GM21423 (cell line): ENCODE data around the gene MARVELD2.
"Not testable (repeated sequence)": the region's sequence is repeated elsewhere in the genome, so short reads cannot be mapped to it uniquely, and the experiment has no call there.

Experiments
- ATAC-seq: cut with Tn5 transposase; IDR thresholded peaks from one replicate; pipeline ENCODE4 v1.9.1; 2021; ENCODE audit warnings: mild to moderate bottlenecking, moderate library complexity; ENCODE audit not compliant: unreplicated experiment

The MARVELD2 gene

DNA sequence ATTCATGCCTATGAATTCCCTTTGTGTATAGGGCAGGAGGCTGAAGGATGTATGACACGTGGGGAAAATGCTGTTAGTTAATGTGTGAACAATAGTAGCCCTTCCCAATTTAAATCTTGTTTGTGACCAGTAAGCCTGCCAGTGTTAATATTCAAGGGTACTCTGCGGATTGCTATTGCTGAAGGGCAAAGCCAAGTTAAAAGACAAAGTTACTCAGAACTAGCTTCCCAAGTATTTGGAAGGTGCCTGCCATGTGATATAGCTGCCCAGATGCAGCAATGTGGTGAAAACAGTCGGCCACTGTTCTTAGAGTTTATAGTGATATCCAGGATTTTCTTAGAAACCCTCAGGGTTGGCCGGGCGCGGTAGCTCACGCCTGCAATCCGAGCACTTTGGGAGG, 34.6 kb downstream of the MARVELD2 start:
- ATAC-seq: no peak

DNA sequence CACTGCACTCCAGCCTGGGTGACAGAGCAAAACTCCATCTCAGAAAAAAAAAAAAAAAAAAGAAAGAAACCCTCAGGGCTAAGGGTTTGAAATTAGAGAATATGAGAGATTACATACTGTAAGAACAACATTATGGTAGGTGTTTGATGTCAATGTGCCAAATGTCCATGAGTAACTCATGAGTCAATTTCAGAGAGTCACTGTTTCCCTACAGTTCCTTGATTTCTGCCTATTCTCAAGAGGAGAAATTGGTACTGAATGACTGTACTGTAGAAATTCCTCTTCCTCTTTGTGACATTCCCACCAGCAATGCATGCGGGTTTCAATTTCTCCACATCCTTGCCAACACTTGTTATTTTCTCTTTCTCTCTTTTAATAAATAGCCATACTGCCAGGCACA, 35.2 kb downstream of the MARVELD2 start:
- ATAC-seq: no peak

DNA sequence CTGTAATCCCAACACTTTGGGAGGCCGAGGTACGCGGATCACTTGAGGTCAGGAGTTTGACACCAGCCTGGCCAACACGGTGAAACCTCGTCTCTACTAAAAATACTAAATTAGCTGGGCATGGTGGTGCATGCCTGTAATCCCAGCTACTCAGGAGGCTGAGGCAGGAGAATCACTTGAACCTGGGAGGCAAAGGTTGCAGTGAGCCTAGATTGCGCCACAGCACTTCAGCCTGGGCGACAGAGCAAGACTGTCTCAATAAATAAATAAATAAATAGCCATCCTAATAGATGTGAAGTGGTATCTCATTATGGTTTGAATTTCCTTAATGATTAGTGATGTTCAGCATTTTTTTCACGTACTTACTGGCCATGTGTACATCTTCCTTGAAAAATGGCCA, 35.6 kb downstream of the MARVELD2 start:
- not testable (repeated sequence) for ATAC-seq

DNA sequence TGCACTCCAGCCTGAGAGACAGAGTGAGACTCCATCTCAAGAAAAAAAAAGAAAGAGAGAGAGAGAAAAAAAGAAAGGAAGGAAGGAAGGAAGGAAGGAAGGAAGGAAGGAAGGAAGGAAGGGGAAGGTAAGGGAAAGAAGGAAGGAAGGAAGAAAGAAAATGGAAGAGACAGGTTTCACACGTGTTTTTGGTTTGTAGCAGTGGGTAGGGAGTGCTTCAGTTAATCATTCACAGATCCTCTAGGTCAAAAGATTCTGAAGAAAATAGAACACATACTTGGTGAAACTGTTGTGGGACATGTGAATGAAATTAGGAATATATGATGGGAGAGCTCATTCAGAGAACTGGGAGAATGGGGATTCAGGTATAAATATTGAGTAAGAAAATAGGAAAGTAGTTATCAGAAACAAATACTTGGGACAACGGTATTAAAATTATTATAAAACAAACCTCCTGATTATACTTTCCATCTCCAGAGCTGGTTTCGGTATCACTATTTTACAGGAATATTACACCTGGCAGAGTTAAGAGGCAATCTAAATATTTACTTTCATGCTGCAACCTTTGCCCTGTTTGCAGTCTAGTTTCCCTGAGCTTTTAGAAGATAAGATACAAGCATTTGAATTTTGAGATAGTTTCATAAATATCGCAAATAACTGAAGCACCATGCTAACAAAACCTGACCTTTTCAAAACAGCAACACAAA, 37.2 kb downstream of the MARVELD2 start:
- ATAC-seq: no peak

DNA sequence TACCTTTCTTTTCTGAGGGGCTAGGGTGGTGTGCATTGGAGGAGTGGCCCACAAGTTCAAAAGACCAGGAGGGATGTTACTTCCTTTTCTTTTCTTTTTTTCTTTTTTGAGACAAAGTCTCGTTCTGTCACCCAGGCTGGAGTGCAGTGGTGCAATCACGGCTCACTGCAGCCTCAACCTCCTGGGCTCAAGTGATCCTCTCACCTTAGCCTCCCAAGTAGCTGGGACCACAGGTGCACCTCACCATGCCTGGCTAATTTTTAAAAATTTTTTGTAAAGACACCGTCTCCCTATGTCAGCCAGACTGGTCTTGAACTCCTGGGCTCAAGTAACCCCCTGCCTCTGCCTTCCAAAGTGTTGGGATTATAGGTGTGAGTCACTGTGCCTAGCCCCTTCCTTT, 38.6 kb downstream of the MARVELD2 start:
- not testable (repeated sequence) for ATAC-seq

DNA sequence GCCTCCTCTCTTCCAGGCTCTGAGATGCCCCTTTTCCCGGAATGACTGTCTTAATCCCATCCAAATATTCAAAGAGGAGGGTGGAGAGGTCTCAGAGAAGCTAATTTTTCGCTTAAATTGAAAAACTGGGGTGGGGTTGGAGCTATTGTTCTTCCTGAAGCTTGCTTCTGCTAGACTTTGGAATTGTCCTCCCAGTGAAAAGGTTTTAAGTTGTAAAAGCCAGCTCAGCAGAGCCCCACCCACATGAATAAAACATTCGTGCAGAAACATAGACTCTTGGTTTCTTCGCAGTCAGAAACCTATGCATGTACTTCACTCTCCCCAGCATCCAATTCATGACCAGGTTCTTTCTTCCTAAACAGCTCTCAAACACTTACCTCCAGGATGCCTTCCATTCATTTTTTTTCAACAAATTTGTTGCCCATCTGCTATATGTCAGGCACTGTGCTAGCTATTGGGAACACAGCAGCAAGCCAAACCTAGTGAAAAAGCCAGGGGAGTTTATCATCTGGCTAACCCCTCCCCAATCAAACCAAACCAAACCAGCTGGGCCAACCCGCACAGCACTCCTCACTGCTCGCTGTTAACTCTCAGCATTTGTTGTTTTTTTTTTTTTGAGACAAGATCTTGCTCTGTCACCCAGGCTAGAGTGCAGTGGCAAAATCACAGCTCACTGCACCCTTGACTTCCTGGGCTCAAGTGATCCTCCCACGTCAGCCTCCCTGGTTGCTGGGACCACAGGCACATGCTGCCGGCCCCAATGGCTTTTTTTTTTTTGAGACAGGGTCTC, 39.7 kb downstream of the MARVELD2 start:
- no peak for ATAC-seq

DNA sequence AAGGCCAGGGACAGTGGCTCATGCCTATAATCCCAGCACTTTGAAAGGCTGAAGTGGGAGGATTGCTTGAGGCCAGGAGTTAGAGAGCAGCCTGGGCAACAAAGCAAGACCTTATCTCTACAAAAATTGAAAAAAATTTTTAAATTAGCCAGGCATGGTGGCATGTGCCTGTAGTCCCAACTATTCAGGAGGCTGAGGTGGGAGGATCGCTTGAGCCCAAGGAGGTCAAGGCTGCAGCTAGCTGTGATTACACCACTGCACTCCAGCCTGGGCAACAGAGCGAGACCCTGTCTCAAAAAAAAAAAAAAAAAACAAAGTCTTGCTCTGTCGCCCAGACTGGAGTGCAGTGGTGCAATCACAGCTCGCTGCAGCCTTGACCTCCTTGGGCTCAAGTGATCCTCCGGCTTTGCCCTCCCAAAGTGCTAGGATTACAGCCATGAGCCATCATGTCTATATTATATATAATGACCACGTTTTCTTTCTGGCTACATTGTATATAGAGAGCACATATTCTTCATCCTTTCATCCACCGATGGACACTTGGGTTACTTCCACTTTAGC, 40.6 kb downstream of the MARVELD2 start:
- ATAC-seq: not testable (repeated sequence)

DNA sequence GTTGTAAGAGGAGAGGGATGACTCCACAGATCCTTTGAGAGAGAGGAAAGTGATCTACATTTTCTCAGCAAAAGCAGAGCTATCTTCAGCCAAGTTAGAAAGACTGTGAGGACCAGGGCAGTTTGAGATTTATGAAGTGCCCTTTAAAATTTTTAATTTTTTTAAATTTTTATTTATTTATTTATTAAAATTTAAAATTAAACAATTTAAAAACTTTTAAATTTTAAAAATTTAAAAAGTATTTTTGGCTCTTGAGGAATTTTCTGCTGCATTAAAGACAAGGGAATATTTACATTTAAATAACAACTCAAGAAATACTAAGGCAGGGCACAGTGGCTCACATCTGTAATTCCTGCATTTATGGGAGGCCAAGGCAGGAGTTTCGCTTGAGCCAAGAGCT, 47.3 kb downstream of the MARVELD2 start:
- ATAC-seq: no peak

DNA sequence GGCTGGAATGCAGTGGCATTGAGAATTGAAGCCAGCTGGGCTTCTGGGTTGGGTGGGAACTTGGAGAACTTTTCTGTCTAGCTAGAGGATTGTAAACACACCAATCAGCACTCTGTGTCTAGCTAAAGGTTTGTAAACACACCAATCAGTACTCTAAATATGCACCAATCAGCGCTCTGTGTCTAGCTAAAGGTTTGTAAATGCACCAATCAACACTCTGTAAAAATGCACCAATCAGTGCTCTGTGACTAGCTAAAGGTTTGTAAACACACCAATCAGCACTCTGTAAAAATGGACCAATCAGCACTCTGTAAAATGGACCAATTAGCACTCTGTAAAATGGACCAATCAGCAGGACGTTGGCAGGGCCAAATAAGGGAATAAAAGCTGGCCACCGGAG, 51.5 kb downstream of the MARVELD2 start:
- not testable (repeated sequence) for ATAC-seq

DNA sequence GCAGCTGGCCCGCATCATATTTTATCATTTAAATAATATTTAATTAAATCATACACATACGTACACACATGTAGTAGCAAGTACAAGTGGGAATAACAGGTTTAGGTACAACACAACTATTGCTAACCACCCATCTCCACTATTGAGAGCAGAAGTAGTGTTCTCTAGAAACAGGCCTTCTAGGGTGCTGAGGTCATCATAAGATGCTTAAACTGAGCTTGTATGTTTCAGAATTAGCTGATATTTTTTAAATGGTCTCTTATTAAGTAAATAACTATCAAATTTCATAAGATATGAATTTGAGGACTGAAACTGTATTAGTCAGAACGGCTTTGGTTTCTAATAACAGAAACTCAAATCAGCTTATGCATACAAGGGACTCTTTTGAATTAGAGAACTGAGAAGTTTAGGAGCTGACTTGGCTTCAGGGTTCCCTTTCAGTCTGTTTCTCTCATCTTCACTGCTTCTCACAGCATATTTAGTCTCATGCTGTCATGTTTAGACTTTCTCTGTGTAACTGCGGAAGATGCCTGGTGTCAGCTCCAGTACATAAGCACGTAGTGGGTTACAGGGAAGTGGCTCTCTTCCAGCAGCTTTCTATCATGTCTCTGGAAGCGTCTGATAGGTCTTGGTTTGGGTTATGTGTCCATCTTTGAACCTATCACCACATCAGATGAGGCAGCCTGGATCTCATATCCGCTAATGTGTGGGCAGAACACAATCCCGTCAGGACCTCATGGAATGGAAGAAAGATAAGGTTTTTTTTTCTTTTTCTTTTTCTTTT, 52.7 kb downstream of the MARVELD2 start:
- ATAC-seq: peak; percentile 90

DNA sequence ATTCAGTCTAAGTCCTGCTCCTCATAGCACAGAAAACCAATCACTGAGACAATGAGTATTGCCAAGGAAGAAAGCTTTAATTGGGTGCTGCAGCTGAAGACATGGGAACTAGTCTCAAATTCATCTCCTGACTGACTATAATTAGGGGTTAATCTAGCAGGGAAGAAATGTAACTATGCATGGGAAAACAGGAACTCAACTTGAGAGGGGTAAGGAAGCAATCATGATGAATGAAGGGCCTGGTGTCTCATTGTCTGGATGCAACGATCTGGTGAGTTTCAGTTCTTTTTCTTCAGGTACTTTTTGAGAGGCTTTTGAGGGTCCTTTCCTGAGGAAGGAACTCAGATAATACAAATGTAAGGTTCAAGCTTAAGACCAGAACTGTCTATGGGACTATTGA, 53.7 kb downstream of the MARVELD2 start:
- no peak for ATAC-seq

DNA sequence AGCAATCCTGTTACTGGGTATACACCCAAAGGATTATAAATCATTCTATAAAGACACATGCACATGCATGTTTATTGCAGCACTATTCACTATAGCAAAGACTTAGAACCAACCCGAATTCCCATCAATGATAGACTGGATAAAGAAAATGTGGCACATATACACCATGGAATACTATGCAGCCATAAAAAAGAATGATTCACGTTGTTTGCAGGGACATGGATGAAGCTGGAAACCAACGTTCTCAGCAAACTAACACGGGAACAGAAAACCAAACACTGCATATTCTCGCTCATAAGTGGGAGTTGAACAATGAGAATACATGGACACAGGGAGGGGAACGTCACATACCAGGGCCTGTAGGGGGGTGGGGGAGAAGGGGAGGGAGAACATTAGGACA, 56.6 kb downstream of the MARVELD2 start:
- not testable (repeated sequence) for ATAC-seq

DNA sequence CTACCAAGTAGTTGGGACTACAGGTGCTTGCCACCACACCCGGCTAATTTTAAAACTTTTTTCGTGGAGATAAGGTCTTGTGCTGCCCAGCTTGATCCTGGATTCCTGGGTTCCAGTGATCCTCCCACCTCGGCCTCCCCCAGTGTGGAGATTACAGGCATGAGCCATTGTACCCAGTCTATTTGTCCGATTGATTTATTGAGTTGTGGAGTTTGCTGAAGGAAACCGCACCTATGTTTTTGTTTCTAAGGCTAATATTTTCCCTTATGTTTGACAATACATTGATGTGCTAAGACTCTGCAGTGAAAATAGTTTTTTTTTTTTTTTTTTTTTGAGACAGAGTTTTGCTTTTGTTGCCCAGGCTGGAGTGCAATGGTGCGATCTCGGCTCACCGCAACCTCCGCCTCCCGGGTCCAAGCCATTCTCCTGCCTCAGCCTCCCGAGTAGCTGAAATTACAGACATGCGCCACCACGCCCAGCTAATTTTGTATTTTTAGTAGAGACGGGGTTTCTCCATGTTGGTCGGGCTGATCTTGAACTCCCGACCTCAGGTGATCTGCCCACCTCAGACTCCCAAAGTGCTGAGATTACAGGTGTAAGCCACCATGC, 57.7 kb downstream of the MARVELD2 start:
- not testable (repeated sequence) for ATAC-seq

DNA sequence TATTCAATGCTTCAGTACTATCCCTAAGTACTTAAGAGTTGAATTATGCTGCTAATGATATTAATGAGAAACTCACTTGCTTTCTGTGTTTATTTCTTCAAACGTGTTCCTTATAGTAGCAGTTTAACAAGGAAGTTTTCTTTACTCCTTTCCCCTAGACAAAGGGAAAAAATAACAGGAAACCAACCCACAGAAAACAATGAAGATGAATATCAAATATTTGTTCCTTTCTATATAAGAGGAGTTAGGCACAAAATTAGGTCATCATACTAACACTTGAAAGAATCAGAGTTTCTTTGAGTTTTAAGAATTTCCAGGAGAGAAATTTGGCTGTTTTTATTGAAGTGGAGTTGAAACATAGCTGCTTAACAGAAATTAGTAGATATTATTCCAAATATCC, 62.3 kb downstream of the MARVELD2 start:
- ATAC-seq: no peak

DNA sequence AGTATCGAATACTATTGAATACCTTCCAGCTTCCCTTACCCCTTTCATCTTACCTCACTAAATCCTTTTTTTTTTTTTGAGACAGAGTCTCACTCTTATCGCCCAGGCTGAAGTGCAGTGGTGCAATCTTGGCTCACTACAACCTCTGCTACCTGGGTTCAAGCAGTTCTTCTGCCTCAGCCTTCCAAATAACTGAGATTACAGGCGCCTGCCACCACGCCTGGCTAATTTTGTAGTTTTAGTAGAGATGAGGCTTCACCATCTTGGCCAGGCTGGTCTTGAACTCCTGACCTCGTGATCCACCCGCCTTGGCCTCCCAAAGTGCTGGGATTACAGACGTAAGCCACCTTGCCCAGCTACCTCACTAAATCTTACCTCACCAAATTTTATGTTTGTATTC, 63.4 kb downstream of the MARVELD2 start:
- not testable (repeated sequence) for ATAC-seq

DNA sequence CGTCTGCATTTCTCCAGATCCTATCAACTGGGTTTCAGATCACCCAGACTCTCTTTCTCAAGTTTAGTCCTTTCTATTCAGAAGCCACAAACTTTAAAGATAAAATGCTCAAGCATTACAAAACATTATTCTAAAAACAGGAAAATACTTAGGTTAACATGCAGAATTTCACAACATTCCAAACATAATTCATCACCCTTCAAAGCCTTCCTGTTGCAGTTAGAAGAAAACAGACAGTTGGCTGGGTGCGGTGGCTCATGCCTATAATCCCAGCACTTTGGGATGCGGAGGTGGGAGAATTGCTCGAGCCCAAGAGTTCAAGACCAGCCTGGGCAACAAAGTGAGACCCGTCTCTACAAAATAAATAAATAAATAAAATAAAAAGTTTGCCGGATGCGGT, 70.0 kb downstream of the MARVELD2 start:
- no peak for ATAC-seq

DNA sequence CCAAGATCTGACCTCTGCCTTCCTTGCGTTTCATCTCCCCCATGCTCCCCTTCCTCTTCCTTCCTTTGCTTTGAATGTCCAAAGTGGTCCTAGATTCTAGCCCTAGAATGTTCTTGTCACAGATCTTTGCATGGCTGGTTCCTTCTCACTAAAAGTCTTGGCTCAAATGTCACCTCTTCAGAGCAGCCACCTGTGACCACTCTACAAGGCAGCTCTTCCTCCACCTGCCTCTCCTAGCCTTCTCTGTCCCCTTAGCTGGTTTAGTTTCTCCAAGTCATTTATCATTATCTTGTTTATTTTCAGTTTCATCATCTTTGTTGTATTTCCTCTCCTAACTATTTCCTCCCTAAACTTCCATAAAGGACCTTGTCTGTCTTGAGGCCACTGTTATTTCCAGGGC, 70.6 kb downstream of the MARVELD2 start:
- no peak for ATAC-seq

DNA sequence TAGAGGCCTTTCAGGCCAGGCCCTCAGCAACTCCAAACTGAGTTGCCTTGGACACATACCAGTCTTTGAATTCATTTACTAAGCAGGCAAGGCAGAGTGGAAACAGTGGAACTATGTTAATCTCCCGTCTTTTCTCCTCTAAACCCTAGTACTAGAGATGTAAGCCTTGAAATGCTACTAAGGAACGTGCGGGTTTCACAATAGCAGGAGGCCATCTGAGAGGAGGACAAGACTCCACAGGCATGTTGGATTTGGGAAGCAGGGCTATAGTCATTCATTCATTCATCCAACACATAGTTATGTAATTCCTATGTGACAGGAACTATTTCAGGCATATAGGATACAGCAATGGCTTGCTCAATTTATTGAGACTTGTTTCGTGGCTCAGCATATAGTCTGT, 74.3 kb downstream of the MARVELD2 start:
- ATAC-seq: no peak

DNA sequence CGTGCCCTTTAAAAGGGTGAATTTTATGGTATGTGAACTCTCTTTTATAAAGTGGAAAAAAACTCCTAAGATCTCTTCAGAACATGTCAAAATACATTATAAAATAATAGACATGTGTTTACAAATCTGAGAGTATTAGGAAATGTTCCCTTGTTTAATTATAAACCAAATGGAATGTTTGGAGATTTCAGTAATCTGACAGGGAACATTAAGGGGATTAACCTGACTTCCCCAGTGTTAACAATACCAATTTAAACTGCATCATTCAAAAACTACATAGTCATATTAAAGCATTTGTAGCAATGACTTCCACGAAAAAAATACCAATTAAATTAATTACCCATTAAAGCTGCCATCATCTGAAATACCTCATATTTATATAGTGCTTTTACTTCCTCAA, 76.1 kb downstream of the MARVELD2 start:
- no peak for ATAC-seq

DNA sequence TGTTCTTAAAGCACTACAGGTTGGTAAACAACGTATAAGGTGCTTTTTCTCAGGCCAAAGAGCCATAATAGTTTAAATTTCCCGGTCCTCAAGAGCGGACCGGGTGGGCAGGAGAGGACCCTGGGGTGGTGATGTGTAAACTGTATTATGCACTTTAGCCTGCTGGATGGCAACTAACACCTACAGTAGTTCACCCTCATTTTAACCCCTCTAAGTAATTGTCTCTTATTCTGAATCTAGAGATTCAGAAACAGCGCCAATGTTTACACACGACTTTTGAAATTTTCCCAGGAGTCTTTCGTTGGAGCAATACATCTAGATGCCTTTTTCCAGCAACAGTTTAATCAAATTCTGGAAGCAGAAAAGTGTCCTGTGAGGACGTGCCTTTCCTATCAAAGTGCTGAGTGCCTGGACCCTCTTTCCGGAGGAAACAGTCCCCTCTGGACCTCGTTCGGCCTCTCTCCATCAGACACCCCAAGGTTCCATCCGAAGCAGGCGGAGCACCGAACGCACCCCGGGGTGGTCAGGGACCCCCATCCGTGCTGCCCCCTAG, 77.0 kb downstream of the MARVELD2 start:
- ATAC-seq: no peak
